ENCODE results near the gene BHMT2. TPM values are rescaled to one million over a fixed set of nuclear protein-coding genes. Genes with fewer than 3 reads are reported as not detected.

Gene BHMT2
- polyA plus RNA-seq, 3 donors: not detected

DNA sequence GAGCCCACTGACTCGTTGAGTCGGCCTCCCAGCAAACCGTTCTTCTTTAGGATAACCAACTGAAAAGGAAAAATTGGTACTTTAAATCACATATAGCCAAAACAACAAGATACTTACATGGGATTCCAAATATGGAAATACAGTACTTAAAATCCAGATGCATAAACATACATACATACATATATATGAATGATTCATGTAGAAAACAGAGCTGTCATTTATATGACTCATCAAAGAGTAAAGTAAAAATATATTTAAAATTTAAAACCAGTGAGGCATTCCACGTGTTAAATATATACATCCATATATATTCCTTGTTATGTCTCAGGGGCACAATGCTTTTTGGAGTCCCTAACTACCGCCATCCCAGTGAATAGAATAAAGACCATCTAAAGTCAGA is 36.8 kb upstream of the BHMT2 start:
- H3K27me3 Mint-ChIP-seq (ENCODE audit: low read depth in 3 of 3): peaks cover 0 to under 1% (median 0%) of the 10 kb centered on the region in 3 donors
- no peak overlapping the region for H3K9ac ChIP-seq (ENCODE audit: insufficient read depth, low read length, poor library complexity, severe bottlenecking)
- H3K79me2 ChIP-seq (ENCODE audit: insufficient read depth, low read length): no peaks in the 10 kb centered on the region
- intact Hi-C loops (cut with micrococcal nuclease): no loop called here
- DNase-seq: no peak
- no peak overlapping the region for H3K4me3 Mint-ChIP-seq
- no peaks in the 10 kb centered on the region for H3K4me1 Mint-ChIP-seq
- H3K27ac Mint-ChIP-seq: no peak overlapping the region
- no peaks in the 10 kb centered on the region for H3K27me3 ChIP-seq (ENCODE audit: control insufficient read depth in 2 of 2, insufficient read depth in 2 of 2, low read length in 2 of 2)
- peaks cover 0 to 6% (median 2%) of the 10 kb centered on the region in 7 donors for H3K9me3 Mint-ChIP-seq
- 92% methylated on average over 2 of the region's 5 CpGs for WGBS (ENCODE audit: insufficient coverage)
- H3K27ac ChIP-seq (ENCODE audit: low read depth in 1 of 2, low read length in 2 of 2): no peak overlapping the region
- TF ChIP-seq, protein P1, sequence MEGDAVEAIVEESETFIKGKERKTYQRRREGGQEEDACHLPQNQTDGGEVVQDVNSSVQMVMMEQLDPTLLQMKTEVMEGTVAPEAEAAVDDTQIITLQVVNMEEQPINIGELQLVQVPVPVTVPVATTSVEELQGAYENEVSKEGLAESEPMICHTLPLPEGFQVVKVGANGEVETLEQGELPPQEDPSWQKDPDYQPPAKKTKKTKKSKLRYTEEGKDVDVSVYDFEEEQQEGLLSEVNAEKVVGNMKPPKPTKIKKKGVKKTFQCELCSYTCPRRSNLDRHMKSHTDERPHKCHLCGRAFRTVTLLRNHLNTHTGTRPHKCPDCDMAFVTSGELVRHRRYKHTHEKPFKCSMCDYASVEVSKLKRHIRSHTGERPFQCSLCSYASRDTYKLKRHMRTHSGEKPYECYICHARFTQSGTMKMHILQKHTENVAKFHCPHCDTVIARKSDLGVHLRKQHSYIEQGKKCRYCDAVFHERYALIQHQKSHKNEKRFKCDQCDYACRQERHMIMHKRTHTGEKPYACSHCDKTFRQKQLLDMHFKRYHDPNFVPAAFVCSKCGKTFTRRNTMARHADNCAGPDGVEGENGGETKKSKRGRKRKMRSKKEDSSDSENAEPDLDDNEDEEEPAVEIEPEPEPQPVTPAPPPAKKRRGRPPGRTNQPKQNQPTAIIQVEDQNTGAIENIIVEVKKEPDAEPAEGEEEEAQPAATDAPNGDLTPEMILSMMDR (IDR thresholded peaks at IDR 0.05): no peak
- no peak overlapping the region for H2AFZ ChIP-seq (ENCODE audit: insufficient read depth, low read depth, low read length, poor library complexity, severe bottlenecking)
- no peaks in the 10 kb centered on the region for H3K9me3 ChIP-seq (replicated peaks in 1 of 2; ENCODE audit: control insufficient read depth in 1 of 2, insufficient read depth in 1 of 2, low read length in 2 of 2)
- H3K36me3 Mint-ChIP-seq: no peaks in the 10 kb centered on the region
- H3K4me1 ChIP-seq (ENCODE audit: control insufficient read depth in 1 of 2, insufficient read depth in 2 of 2, low read length in 2 of 2): no peaks in the 10 kb centered on the region
- H3K36me3 ChIP-seq (replicated peaks in 1 of 2; ENCODE audit: control insufficient read depth in 1 of 2, insufficient read depth in 2 of 2, low read length in 2 of 2): no peaks in the 10 kb centered on the region
- H3K4me3 ChIP-seq (replicated peaks in 1 of 3; ENCODE audit: low read depth in 2 of 3, low read length in 3 of 3): no peak overlapping the region
- no peak overlapping the region for H3K4me2 ChIP-seq (replicated peaks; ENCODE audit: extremely low read depth, low read length, poor library complexity, severe bottlenecking)
- H4K20me1 ChIP-seq (ENCODE audit: insufficient read depth, low read length): no peaks in the 10 kb centered on the region

DNA sequence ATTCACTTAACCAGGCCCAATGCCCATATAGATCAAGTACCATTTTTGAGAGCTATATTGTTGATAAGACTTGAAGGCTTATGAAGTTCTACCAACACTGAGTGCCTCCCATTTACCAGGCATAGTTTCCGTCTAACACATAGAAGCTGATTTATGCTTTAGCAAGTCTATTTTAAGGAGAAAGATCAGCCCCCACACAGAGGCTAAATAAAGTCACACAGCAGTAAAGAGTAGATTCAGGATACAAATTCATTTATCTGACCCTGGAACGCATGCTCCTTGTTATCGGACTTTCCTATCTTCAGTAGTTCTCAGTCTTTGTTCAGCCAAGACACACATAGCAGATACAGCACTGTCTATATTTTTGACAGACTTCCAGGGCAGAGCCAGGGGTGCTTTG is 34.3 kb upstream of the BHMT2 start:
- no peaks in the 10 kb centered on the region for H3K4me1 Mint-ChIP-seq
- peaks cover 0 to 10% (median 2%) of the 10 kb centered on the region in 7 donors for H3K9me3 Mint-ChIP-seq
- no peaks in the 10 kb centered on the region for H3K27me3 ChIP-seq (ENCODE audit: control insufficient read depth in 2 of 2, insufficient read depth in 2 of 2, low read length in 2 of 2)
- no peak overlapping the region for H3K4me3 Mint-ChIP-seq
- no peak overlapping the region for H3K9ac ChIP-seq (ENCODE audit: insufficient read depth, low read length, poor library complexity, severe bottlenecking)
- H3K27me3 Mint-ChIP-seq (ENCODE audit: low read depth in 3 of 3): no peaks in the 10 kb centered on the region
- H2AFZ ChIP-seq (ENCODE audit: insufficient read depth, low read depth, low read length, poor library complexity, severe bottlenecking): no peak overlapping the region
- intact Hi-C loops (cut with micrococcal nuclease): no loop called here
- no peak overlapping the region for H3K27ac Mint-ChIP-seq
- DNase-seq: no peak
- no peaks in the 10 kb centered on the region for H4K20me1 ChIP-seq (ENCODE audit: insufficient read depth, low read length)
- no peak overlapping the region for H3K4me2 ChIP-seq (replicated peaks; ENCODE audit: extremely low read depth, low read length, poor library complexity, severe bottlenecking)
- TF ChIP-seq, protein P1 (IDR thresholded peaks at IDR 0.05): no peak
- H3K4me3 ChIP-seq (replicated peaks in 1 of 3; ENCODE audit: low read depth in 2 of 3, low read length in 3 of 3): no peak overlapping the region
- no peak overlapping the region for H3K27ac ChIP-seq (ENCODE audit: low read depth in 1 of 2, low read length in 2 of 2)
- no peaks in the 10 kb centered on the region for H3K9me3 ChIP-seq (replicated peaks in 1 of 2; ENCODE audit: control insufficient read depth in 1 of 2, insufficient read depth in 1 of 2, low read length in 2 of 2)
- H3K79me2 ChIP-seq (ENCODE audit: insufficient read depth, low read length): no peaks in the 10 kb centered on the region
- H3K4me1 ChIP-seq (ENCODE audit: control insufficient read depth in 1 of 2, insufficient read depth in 2 of 2, low read length in 2 of 2): no peaks in the 10 kb centered on the region
- no peaks in the 10 kb centered on the region for H3K36me3 ChIP-seq (replicated peaks in 1 of 2; ENCODE audit: control insufficient read depth in 1 of 2, insufficient read depth in 2 of 2, low read length in 2 of 2)
- WGBS (ENCODE audit: insufficient coverage): 100% methylated on average over 2 of the region's 3 CpGs
- no peaks in the 10 kb centered on the region for H3K36me3 Mint-ChIP-seq
